ENCODE data around the gene UTS2B. TPM values are rescaled to one million over a fixed set of nuclear protein-coding genes. Genes with fewer than 3 reads are reported as not detected.

Gene UTS2B
- total RNA-seq, 1 experiment from 2014 or later: 1.1 TPM

- H3K4me3 ChIP-seq: no peak overlapping the region
- H3K4me1 ChIP-seq (replicated peaks; ENCODE audit: insufficient read depth): no peaks in the 10 kb centered on the region
- no peak overlapping the region for H2AFZ ChIP-seq
- H3F3A ChIP-seq (ENCODE audit: insufficient read depth, low read depth): no peaks in the 10 kb centered on the region
- TF ChIP-seq CTCF (conservative IDR thresholded peaks at IDR 0.05) (no peak), EZH2 (IDR thresholded peaks at IDR 0.05; ENCODE audit: low read depth) (no peak)
- H3K36me3 ChIP-seq (ENCODE audit: low read depth): no peaks in the 10 kb centered on the region
- H4K20me1 ChIP-seq (ENCODE audit: insufficient read depth): no peaks in the 10 kb centered on the region
- ChIA-PET CTCF (no interaction called here), POLR2A (ENCODE audit: unreplicated experiment) (no interaction called here)
- no peak for DNase-seq
- H3K9me3 ChIP-seq (ENCODE audit: insufficient read depth, low read depth): no peaks in the 10 kb centered on the region
- no TSS peak for BruUV-seq (replicated peaks)
- H3K4me2 ChIP-seq: no peak overlapping the region
- intact Hi-C loops (cut with micrococcal nuclease; ENCODE audit: unreplicated experiment): no loop called here
- no peak overlapping the region for H3K27ac ChIP-seq
- H3K27me3 ChIP-seq (ENCODE audit: insufficient read depth, low read depth): no peaks in the 10 kb centered on the region
- no peaks in the 10 kb centered on the region for H3K9me2 ChIP-seq (ENCODE audit: insufficient read depth)
- no peaks in the 10 kb centered on the region for H3K79me2 ChIP-seq (ENCODE audit: low read depth)
These were observed 67.7 kb downstream of the UTS2B start for GRCh38 chr3:191262650-191263049.

- Histone ChIP-seq H2AFZ (no peak overlapping the region), H3K79me2 (ENCODE audit: low read depth) (no peaks in the 10 kb centered on the region), H3K27ac (no peak overlapping the region), H3F3A (ENCODE audit: insufficient read depth, low read depth) (no peaks in the 10 kb centered on the region), H3K9me3 (ENCODE audit: insufficient read depth, low read depth) (no peaks in the 10 kb centered on the region), H3K9me2 (ENCODE audit: insufficient read depth) (no peaks in the 10 kb centered on the region), H3K4me3 (no peak overlapping the region), H3K4me2 (no peak overlapping the region), H4K20me1 (ENCODE audit: insufficient read depth) (no peaks in the 10 kb centered on the region), H3K27me3 (ENCODE audit: insufficient read depth, low read depth) (no peaks in the 10 kb centered on the region), H3K4me1 (replicated peaks; ENCODE audit: insufficient read depth) (no peaks in the 10 kb centered on the region), H3K36me3 (ENCODE audit: low read depth) (no peaks in the 10 kb centered on the region)
- no TSS peak for BruUV-seq (replicated peaks)
- ChIA-PET POLR2A (ENCODE audit: unreplicated experiment) (no interaction called here), CTCF (no interaction called here)
- no peak for DNase-seq
- TF ChIP-seq EZH2 (IDR thresholded peaks at IDR 0.05; ENCODE audit: low read depth) (no peak), CTCF (conservative IDR thresholded peaks at IDR 0.05) (no peak)
- intact Hi-C loops (cut with micrococcal nuclease; ENCODE audit: unreplicated experiment): no loop called here
These were observed 69.1 kb downstream of the UTS2B start for GRCh38 chr3:191261304-191261638.

DNA sequence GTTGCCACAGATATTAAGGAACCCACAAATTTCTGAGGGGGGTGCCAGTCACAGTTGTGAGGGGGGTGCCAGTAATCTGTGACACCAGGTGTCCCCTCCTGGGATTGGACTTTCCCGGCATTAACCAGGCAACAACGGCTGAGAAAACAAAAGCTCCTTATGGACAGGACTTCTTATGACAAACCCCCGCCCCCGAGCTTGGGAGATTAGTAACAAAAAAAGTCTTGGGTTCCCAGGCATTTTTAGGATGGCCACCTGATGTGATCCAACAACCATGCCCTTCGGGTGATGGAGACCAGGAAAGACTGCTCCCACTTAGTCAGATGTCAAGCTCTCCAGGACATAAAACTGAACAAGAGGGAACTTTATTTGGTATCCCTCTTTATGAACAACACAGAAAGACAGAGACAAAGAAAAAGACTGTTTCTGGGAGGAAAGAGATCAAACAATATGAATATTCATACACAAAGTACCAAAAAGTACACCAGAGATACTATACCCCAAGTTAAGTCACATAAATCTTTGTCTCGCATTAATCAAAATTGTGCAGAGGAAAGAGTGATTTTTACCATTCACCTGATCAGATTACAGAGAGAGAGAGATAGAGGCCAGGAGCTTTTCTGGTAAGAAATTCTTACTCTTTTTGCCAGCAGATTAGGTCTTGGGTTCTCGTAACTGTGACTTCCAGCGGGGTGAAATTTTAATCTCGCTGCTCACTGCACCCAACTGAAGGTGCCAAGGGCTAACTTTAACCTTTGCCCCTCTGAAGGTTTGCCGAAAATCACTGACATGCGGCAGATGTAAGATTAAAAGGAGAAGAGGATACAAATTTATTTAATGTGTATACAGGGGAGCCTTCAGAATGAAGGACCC, 69.7 kb downstream of the UTS2B start:
- Histone ChIP-seq H3K4me2 (no peak overlapping the region), H2AFZ (no peak overlapping the region), H4K20me1 (ENCODE audit: insufficient read depth) (no peaks in the 10 kb centered on the region), H3K4me1 (replicated peaks; ENCODE audit: insufficient read depth) (no peaks in the 10 kb centered on the region), H3K36me3 (ENCODE audit: low read depth) (no peaks in the 10 kb centered on the region), H3K4me3 (no peak overlapping the region), H3K79me2 (ENCODE audit: low read depth) (no peaks in the 10 kb centered on the region), H3K27me3 (ENCODE audit: insufficient read depth, low read depth) (no peaks in the 10 kb centered on the region), H3F3A (ENCODE audit: insufficient read depth, low read depth) (no peaks in the 10 kb centered on the region), H3K9me3 (ENCODE audit: insufficient read depth, low read depth) (no peaks in the 10 kb centered on the region), H3K9me2 (ENCODE audit: insufficient read depth) (no peaks in the 10 kb centered on the region), H3K27ac (no peak overlapping the region)
- no TSS peak for BruUV-seq (replicated peaks)
- TF ChIP-seq EZH2 (IDR thresholded peaks at IDR 0.05; ENCODE audit: low read depth): no peak
- no peak for TF ChIP-seq CTCF (conservative IDR thresholded peaks at IDR 0.05)
- intact Hi-C loops (cut with micrococcal nuclease; ENCODE audit: unreplicated experiment): no loop called here
- ChIA-PET CTCF (no interaction called here), POLR2A (ENCODE audit: unreplicated experiment) (no interaction called here)
- DNase-seq: no peak

All from PC-9 (cell line).